Erythroblast (primary cell): Measurements from ENCODE around the gene ASPM.

Source experiments
- GATA1 ChIP-seq: IDR thresholded peaks from 2 replicates; pipeline ENCODE4 v1.6.1; 2011; ENCODE audit warnings: low read depth, mild to moderate bottlenecking, control low read depth, low read length, moderate library complexity
- POLR2A ChIP-seq: IDR thresholded peaks from 2 replicates; pipeline ENCODE4 v1.6.1; 2011; ENCODE audit warnings: mild to moderate bottlenecking, low read length

DNA sequence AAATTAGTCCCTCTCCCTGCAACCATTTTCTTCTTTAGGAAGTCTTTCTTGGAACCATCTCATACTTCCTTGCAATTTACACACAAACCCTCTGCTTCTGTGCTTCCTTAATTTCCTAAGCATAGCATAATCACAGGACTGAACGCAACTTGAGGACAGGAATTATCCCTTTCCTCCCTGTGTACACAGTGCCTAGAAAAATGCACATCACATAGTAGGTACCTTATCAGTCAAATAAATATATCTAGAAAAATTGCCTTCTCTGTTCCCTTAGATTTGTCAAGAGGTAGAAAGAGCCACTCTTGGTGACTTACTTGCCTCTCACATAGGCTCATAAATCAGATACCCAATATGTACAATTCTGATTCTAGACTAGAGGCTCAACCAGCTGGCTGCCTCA is 4.9 kb downstream of the ASPM start:
- TF ChIP-seq POLR2A (no peak), GATA1 (no peak)
